NB4 (cell line): ENCODE data around the gene CBLB.

ENCODE experiments used
- POLR2A ChIP-seq: IDR thresholded peaks from 2 replicates; pipeline ENCODE4 v1.6.1; 2011; ENCODE audit warnings: mild to moderate bottlenecking; ENCODE audit not compliant: insufficient read length; ENCODE audit errors: extremely low read depth
- TF ChIP-seq, protein P1 (sequence below): IDR thresholded peaks from one replicate; pipeline ENCODE4 v1.5.1; 2012; ENCODE audit warnings: low read depth, low read length

GRCh38 chr3:105844704-105845103 is 24.1 kb downstream of the CBLB start:
- TF ChIP-seq, protein P1, sequence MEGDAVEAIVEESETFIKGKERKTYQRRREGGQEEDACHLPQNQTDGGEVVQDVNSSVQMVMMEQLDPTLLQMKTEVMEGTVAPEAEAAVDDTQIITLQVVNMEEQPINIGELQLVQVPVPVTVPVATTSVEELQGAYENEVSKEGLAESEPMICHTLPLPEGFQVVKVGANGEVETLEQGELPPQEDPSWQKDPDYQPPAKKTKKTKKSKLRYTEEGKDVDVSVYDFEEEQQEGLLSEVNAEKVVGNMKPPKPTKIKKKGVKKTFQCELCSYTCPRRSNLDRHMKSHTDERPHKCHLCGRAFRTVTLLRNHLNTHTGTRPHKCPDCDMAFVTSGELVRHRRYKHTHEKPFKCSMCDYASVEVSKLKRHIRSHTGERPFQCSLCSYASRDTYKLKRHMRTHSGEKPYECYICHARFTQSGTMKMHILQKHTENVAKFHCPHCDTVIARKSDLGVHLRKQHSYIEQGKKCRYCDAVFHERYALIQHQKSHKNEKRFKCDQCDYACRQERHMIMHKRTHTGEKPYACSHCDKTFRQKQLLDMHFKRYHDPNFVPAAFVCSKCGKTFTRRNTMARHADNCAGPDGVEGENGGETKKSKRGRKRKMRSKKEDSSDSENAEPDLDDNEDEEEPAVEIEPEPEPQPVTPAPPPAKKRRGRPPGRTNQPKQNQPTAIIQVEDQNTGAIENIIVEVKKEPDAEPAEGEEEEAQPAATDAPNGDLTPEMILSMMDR, result no peak
- no peak for TF ChIP-seq POLR2A
